Endothelial cell of coronary artery (primary cell): Measurements from ENCODE around the gene PFKP. TPM values are rescaled to one million over a fixed set of nuclear protein-coding genes. Genes with fewer than 3 reads are reported as not detected.

ENCODE experiments used
- total RNA-seq: library from RNA; depleted of rRNA; stranded (reverse); fragments of >200 nt; gene quantifications from 2 replicates; pipeline ENCODE4 v1.2.3, GENCODE V29; 2014

PFKP gene
- 385 and 651 TPM in 2 replicates for total RNA-seq

GRCh38 chr10:3067118-3067858, at the start of gene PFKP:
Gene PFKP, plus strand, starts transcription at chr10:3067548. Its CDS starts 48 bp downstream, at chr10:3067596.

GRCh38 chr10:3172446-3173170, 105.3 kb downstream of the PFKP start, which contains the start of gene PITRM1:
Gene PITRM1, minus strand, starts transcription at chr10:3172782. Its CDS starts 10 bp downstream, at chr10:3172772.

Other genes with a start within 250 kb of the PFKP start
- gene PITRM1, start 105.2 kb downstream of the PFKP start, total RNA-seq: 77.6 and 78.4 TPM in 2 replicates